ENCODE results near the gene ARSI.

The ARSI gene

GRCh38 chr5:150297934-150298595, 4.6 kb downstream of the ARSI start:
- no peak overlapping the region for H3K27ac ChIP-seq
- TF ChIP-seq CTCF (conservative IDR thresholded peaks at IDR 0.05), result no peak
- no peak for TF ChIP-seq ZFX (IDR thresholded peaks at IDR 0.05)

- TF ChIP-seq ZFX (IDR thresholded peaks at IDR 0.05) (no peak), CTCF (conservative IDR thresholded peaks at IDR 0.05) (no peak)
- no peak overlapping the region for H3K27ac ChIP-seq
Measured at GRCh38 chr5:150297236-150297890, 5.3 kb downstream of the ARSI start.

GRCh38 chr5:150296496-150296895, 6.2 kb downstream of the ARSI start:
- H3K27ac ChIP-seq, result no peak overlapping the region
- no peak for TF ChIP-seq ZFX (IDR thresholded peaks at IDR 0.05)
- TF ChIP-seq CTCF (conservative IDR thresholded peaks at IDR 0.05), result no peak

- H3K27ac ChIP-seq, result no peak overlapping the region
- TF ChIP-seq CTCF (conservative IDR thresholded peaks at IDR 0.05) (no peak), ZFX (IDR thresholded peaks at IDR 0.05) (no peak)
Measured at GRCh38 chr5:150295741-150296486, 6.8 kb downstream of the ARSI start.

- H3K27ac ChIP-seq, result no peak overlapping the region
Measured at GRCh38 chr5:150295172-150295634, 7.5 kb downstream of the ARSI start.

GRCh38 chr5:150294551-150295071, 8.1 kb downstream of the ARSI start:
- H3K27ac ChIP-seq, result no peak overlapping the region
- TF ChIP-seq ZFX (IDR thresholded peaks at IDR 0.05), result no peak
- TF ChIP-seq CTCF (conservative IDR thresholded peaks at IDR 0.05), result no peak

More at GRCh38 chr5:150295172-150295634, 7.5 kb downstream of the ARSI start:
- TF ChIP-seq CTCF (conservative IDR thresholded peaks at IDR 0.05) (no peak), ZFX (IDR thresholded peaks at IDR 0.05) (no peak)
